ENCODE results near the gene WDR1.

The WDR1 gene

DNA sequence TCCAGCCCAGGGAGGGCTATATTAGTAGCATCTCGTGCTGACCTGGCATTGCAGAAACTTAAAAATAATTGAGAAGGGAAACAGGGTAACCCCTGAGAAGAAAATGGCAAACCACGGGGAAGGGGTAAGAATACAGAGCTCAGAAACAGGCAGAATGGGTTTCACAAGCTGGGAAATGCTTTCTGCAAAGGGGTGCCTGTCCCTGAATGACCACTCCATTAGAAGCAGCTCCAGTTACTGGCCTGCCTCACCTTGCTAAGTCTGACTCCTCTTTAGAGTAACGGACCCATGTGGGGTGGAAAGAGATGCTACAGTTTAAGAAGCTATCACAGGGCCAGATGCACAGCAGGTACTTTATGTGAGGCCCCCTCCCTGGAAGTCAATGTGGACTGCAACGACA, 2.5 kb downstream of the WDR1 start:
- no peaks in the 10 kb centered on the region for H3K9me2 ChIP-seq (replicated peaks; ENCODE audit: control insufficient read depth, low read length)
- H3K27me3 ChIP-seq (ENCODE audit: control insufficient read depth, low read length), result no peaks in the 10 kb centered on the region
- no peak overlapping the region for H3K4me3 ChIP-seq (ENCODE audit: low read length)
- peaks cover 26% of the 10 kb centered on the region for H3K4me1 ChIP-seq (ENCODE audit: control insufficient read depth, low read length)
- peaks cover 71% of the 10 kb centered on the region for H3K36me3 ChIP-seq (ENCODE audit: control insufficient read depth, low read length)
- peaks cover 28% of the 10 kb centered on the region for H4K20me1 ChIP-seq (ENCODE audit: control insufficient read depth, insufficient read depth, low read depth, low read length)
- TF ChIP-seq, protein P1, sequence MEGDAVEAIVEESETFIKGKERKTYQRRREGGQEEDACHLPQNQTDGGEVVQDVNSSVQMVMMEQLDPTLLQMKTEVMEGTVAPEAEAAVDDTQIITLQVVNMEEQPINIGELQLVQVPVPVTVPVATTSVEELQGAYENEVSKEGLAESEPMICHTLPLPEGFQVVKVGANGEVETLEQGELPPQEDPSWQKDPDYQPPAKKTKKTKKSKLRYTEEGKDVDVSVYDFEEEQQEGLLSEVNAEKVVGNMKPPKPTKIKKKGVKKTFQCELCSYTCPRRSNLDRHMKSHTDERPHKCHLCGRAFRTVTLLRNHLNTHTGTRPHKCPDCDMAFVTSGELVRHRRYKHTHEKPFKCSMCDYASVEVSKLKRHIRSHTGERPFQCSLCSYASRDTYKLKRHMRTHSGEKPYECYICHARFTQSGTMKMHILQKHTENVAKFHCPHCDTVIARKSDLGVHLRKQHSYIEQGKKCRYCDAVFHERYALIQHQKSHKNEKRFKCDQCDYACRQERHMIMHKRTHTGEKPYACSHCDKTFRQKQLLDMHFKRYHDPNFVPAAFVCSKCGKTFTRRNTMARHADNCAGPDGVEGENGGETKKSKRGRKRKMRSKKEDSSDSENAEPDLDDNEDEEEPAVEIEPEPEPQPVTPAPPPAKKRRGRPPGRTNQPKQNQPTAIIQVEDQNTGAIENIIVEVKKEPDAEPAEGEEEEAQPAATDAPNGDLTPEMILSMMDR (IDR thresholded peaks at IDR 0.05; ENCODE audit: low read depth, low read length, poor library complexity, severe bottlenecking), result no peak
- TF ChIP-seq EZH2phosphoT487 (IDR thresholded peaks at IDR 0.05; ENCODE audit: borderline replicate concordance, low read length), result no peak
- no peak overlapping the region for H3K27ac ChIP-seq (ENCODE audit: low read depth, low read length)
- peaks cover 76% of the 10 kb centered on the region for H3K79me2 ChIP-seq (ENCODE audit: control insufficient read depth, low read length)
- no peak overlapping the region for H3K4me2 ChIP-seq (ENCODE audit: low read length)
- H3F3A ChIP-seq (ENCODE audit: control insufficient read depth, insufficient read depth), result no peaks in the 10 kb centered on the region; the same call in 1 of the 2 replicates
- no peaks in the 10 kb centered on the region for H3K9me3 ChIP-seq (ENCODE audit: control insufficient read depth, insufficient read depth, low read length)

DNA sequence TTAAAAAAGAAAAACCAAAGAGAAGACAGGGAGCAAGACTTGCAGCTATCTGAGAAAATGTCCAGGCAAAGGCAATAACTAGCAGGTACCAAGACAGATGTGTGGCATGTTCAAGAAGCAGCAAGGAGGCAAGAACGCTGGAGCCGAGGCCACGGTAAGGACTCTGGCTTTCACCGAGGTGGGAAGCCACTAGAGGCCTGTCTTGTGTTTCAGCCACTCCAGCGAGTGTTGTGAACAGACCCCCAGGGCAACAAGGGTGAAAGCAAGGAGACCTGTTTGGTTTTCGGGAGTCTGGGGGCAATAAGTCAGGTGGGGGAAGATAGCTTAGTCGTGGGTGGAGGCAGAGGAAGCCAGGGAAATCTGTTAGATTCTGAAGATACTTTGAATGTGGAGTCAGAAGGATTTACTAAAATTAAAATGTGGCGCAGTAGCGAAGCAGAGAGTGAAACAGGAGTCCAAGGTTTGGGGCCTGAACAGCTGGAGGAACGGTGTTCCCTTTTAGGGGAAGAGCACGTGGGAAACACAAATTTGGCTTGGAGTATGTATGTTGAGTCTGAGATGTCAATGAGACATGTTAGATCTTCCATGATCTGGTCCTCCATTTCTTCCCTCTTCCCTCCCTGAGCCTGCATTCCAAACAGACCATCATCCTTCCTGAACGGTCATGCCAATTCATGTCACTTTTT, 3.1 kb downstream of the WDR1 start:
- peaks cover 77% of the 10 kb centered on the region for H3K36me3 ChIP-seq (ENCODE audit: control insufficient read depth, low read length)
- H3K4me3 ChIP-seq (ENCODE audit: low read length), result no peak overlapping the region
- H3K79me2 ChIP-seq (ENCODE audit: control insufficient read depth, low read length), result peaks cover 82% of the 10 kb centered on the region
- H3K27ac ChIP-seq (ENCODE audit: low read depth, low read length), result no peak overlapping the region
- no peak overlapping the region for H3K4me2 ChIP-seq (ENCODE audit: low read length)
- TF ChIP-seq, protein P1 (IDR thresholded peaks at IDR 0.05; ENCODE audit: low read depth, low read length, poor library complexity, severe bottlenecking), result no peak
- H3K9me2 ChIP-seq (replicated peaks; ENCODE audit: control insufficient read depth, low read length), result no peaks in the 10 kb centered on the region
- H3K27me3 ChIP-seq (ENCODE audit: control insufficient read depth, low read length), result no peaks in the 10 kb centered on the region
- no peaks in the 10 kb centered on the region for H3K9me3 ChIP-seq (ENCODE audit: control insufficient read depth, insufficient read depth, low read length)
- H4K20me1 ChIP-seq (ENCODE audit: control insufficient read depth, insufficient read depth, low read depth, low read length), result peaks cover 28% of the 10 kb centered on the region
- no peaks in the 10 kb centered on the region for H3F3A ChIP-seq (ENCODE audit: control insufficient read depth, insufficient read depth)
- peaks cover 25% of the 10 kb centered on the region for H3K4me1 ChIP-seq (ENCODE audit: control insufficient read depth, low read length)

DNA sequence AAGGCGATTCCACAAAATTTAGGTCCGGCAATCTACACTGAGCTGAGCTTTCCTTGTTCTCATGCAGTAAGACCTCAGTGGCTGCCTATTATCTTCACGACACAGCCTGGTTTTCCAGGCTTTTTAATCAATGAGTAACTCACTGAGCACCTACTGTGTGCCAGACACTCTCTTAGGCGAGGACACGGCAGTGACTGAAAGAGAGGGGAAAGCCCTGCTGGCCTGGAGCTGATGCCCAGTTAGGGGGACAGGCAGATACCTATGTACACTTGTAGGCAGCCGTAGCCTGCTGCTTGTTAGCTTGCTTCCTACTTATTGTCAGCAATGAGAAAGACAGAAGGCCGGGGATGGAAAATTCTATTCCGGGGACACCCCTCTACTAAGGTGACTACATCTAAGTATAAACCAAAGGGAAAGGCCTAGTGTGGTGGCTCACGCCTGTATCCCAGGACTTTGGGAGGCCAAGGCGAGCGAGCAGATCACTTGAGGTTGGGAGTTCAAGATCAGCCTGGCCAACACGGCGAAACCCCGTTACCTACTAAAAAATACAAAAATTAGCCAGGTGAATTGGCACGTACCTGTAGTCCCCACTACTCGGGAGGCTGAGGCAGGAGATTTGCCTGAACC, 3.8 kb downstream of the WDR1 start:
- H3K9me3 ChIP-seq (ENCODE audit: control insufficient read depth, insufficient read depth, low read length), result no peaks in the 10 kb centered on the region
- H3K9me2 ChIP-seq (replicated peaks; ENCODE audit: control insufficient read depth, low read length), result no peaks in the 10 kb centered on the region
- peaks cover 90% of the 10 kb centered on the region for H3K79me2 ChIP-seq (ENCODE audit: control insufficient read depth, low read length)
- TF ChIP-seq, protein P1 (IDR thresholded peaks at IDR 0.05; ENCODE audit: low read depth, low read length, poor library complexity, severe bottlenecking), result no peak
- no peak for TF ChIP-seq EZH2phosphoT487 (IDR thresholded peaks at IDR 0.05; ENCODE audit: borderline replicate concordance, low read length)
- H3K27ac ChIP-seq (ENCODE audit: low read depth, low read length), result no peak overlapping the region
- H3K4me1 ChIP-seq (ENCODE audit: control insufficient read depth, low read length), result peaks cover 18% of the 10 kb centered on the region
- H3K27me3 ChIP-seq (ENCODE audit: control insufficient read depth, low read length), result no peaks in the 10 kb centered on the region
- no peaks in the 10 kb centered on the region for H3F3A ChIP-seq (ENCODE audit: control insufficient read depth, insufficient read depth)
- no peak overlapping the region for H3K4me2 ChIP-seq (ENCODE audit: low read length)
- peaks cover 84% of the 10 kb centered on the region for H3K36me3 ChIP-seq (ENCODE audit: control insufficient read depth, low read length)
- H3K4me3 ChIP-seq (ENCODE audit: low read length), result no peak overlapping the region
- peaks cover 35% of the 10 kb centered on the region for H4K20me1 ChIP-seq (ENCODE audit: control insufficient read depth, insufficient read depth, low read depth, low read length)

Measured in DOHH2 (cell line).